ENCODE results near the gene MGAT5B. TPM values are rescaled to one million over a fixed set of nuclear protein-coding genes. Genes with fewer than 3 reads are reported as not detected.

Gene MGAT5B
- total RNA-seq, 1 experiment from 2014 or later: 4.4 TPM

DNA sequence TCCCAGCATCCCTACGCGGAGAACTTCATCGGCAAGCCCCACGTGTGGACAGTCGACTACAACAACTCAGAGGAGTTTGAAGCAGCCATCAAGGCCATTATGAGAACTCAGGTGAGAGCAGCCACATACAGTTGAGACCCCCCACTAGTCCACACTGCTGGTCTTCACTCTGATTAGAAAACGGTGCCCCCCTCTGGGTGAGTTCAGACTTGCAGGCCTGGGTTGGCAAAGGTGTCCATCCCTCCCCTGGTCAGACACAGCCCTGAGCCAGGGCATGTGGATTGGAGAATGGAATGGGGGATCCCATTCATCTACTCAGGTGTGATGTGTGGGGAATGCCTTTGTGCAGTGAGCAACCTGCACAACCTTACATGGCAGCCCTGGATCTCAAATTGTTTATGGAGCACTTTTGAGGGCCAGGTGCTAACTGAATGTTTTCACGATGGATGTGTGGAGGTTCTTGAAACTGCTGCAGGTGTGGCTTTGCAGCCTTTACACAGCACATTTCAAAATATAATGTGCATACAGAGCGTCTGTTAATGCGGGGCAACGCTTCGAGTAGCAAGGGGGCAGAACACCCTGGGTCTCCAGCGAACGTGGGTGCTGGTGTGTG is 72.6 kb downstream of the MGAT5B start:
- H3K36me3 ChIP-seq (ENCODE audit: control insufficient read depth in 1 of 2, insufficient read depth in 2 of 2, low read length in 2 of 2): no peaks in the 10 kb centered on the region
- no peaks in the 10 kb centered on the region for H3K79me2 ChIP-seq (ENCODE audit: insufficient read depth, low read length)
- no peak overlapping the region for H2AFZ ChIP-seq (ENCODE audit: low read depth, low read length, poor library complexity, severe bottlenecking)
- ChIA-PET CTCF (no interaction called here), POLR2A (no interaction called here), RAD21 (ENCODE audit: low non-redundant PET in 1 of 2, low total read pairs in 2 of 2, uncharacterized antibody in 2 of 2, unreplicated experiment in 2 of 2) (no interaction called here)
- intact Hi-C loops (cut with micrococcal nuclease): no loop called here
- BruUV-seq (replicated peaks): no TSS peak
- no peaks in the 10 kb centered on the region for H3K9me2 ChIP-seq (ENCODE audit: insufficient read depth)
- no peak overlapping the region for H3K4me2 ChIP-seq (ENCODE audit: low read length)
- DNase-seq (ENCODE audit: low read depth, low spot score) (no peak), ATAC-seq (peak; percentile 70)
- H3K4me1 ChIP-seq (ENCODE audit: control insufficient read depth in 1 of 2, insufficient read depth in 2 of 2, low read length in 2 of 2): no peaks in the 10 kb centered on the region
- H3K9ac ChIP-seq (ENCODE audit: low read length): no peak overlapping the region
- no peaks in the 10 kb centered on the region for H3K9me3 ChIP-seq (ENCODE audit: control insufficient read depth in 1 of 2, insufficient read depth in 1 of 2, low read depth in 1 of 2, low read length in 2 of 2)
- peak; percentile 53 for TF ChIP-seq RAD21 (IDR thresholded peaks at IDR 0.05; ENCODE audit: low read depth)
- TF ChIP-seq YY1 (IDR thresholded peaks at IDR 0.05; ENCODE audit: extremely low read depth, insufficient replicate concordance, low read depth, low read length): no peak
- no peak for TF ChIP-seq FOSL1 (IDR thresholded peaks at IDR 0.05; ENCODE audit: low read depth)
- TF ChIP-seq JUND (IDR thresholded peaks at IDR 0.05): no peak
- TF ChIP-seq, protein P1, sequence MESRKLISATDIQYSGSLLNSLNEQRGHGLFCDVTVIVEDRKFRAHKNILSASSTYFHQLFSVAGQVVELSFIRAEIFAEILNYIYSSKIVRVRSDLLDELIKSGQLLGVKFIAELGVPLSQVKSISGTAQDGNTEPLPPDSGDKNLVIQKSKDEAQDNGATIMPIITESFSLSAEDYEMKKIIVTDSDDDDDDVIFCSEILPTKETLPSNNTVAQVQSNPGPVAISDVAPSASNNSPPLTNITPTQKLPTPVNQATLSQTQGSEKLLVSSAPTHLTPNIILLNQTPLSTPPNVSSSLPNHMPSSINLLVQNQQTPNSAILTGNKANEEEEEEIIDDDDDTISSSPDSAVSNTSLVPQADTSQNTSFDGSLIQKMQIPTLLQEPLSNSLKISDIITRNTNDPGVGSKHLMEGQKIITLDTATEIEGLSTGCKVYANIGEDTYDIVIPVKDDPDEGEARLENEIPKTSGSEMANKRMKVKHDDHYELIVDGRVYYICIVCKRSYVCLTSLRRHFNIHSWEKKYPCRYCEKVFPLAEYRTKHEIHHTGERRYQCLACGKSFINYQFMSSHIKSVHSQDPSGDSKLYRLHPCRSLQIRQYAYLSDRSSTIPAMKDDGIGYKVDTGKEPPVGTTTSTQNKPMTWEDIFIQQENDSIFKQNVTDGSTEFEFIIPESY (IDR thresholded peaks at IDR 0.05; ENCODE audit: extremely low read depth, insufficient replicate concordance, low read length): no peak
- no peak for TF ChIP-seq EZH2phosphoT487 (IDR thresholded peaks at IDR 0.05; ENCODE audit: borderline replicate concordance)
- TF ChIP-seq ELF1 (IDR thresholded peaks at IDR 0.05; ENCODE audit: borderline replicate concordance, low read depth): no peak
- TF ChIP-seq TCF7L2 (IDR thresholded peaks at IDR 0.05; ENCODE audit: borderline replicate concordance, extremely low read depth, insufficient read depth, insufficient read length): no peak
- no peak for TF ChIP-seq POLR2AphosphoS5 (IDR thresholded peaks at IDR 0.05; ENCODE audit: low read depth, low read length)
- TF ChIP-seq EGR1 (IDR thresholded peaks at IDR 0.05; ENCODE audit: low read depth): no peak
- TF ChIP-seq, protein P2, sequence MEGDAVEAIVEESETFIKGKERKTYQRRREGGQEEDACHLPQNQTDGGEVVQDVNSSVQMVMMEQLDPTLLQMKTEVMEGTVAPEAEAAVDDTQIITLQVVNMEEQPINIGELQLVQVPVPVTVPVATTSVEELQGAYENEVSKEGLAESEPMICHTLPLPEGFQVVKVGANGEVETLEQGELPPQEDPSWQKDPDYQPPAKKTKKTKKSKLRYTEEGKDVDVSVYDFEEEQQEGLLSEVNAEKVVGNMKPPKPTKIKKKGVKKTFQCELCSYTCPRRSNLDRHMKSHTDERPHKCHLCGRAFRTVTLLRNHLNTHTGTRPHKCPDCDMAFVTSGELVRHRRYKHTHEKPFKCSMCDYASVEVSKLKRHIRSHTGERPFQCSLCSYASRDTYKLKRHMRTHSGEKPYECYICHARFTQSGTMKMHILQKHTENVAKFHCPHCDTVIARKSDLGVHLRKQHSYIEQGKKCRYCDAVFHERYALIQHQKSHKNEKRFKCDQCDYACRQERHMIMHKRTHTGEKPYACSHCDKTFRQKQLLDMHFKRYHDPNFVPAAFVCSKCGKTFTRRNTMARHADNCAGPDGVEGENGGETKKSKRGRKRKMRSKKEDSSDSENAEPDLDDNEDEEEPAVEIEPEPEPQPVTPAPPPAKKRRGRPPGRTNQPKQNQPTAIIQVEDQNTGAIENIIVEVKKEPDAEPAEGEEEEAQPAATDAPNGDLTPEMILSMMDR (IDR thresholded peaks at IDR 0.05 in 2 of 3, conservative IDR thresholded peaks at IDR 0.05 in 1 of 3; ENCODE audit: borderline replicate concordance in 1 of 3, insufficient read depth in 1 of 3, low read depth in 2 of 3, low read length in 2 of 3): peak; percentile 23 to 60 (median 49); a peak in 5 of 6 replicates
- H4K20me1 ChIP-seq (ENCODE audit: insufficient read depth): no peaks in the 10 kb centered on the region
- H3K4me3 ChIP-seq (replicated peaks in 1 of 2; ENCODE audit: low read depth in 1 of 2, low read length in 2 of 2): no peak overlapping the region
- H3K27ac ChIP-seq (ENCODE audit: low read depth, low read length): no peak overlapping the region
- no peaks in the 10 kb centered on the region for H3K27me3 ChIP-seq (ENCODE audit: insufficient read depth, low read length)
